ENCODE measurements around the gene MCF2L.
A peak's percentile ranks its signal among the peaks of the same experiment; 100 is the strongest.

The MCF2L gene

DNA sequence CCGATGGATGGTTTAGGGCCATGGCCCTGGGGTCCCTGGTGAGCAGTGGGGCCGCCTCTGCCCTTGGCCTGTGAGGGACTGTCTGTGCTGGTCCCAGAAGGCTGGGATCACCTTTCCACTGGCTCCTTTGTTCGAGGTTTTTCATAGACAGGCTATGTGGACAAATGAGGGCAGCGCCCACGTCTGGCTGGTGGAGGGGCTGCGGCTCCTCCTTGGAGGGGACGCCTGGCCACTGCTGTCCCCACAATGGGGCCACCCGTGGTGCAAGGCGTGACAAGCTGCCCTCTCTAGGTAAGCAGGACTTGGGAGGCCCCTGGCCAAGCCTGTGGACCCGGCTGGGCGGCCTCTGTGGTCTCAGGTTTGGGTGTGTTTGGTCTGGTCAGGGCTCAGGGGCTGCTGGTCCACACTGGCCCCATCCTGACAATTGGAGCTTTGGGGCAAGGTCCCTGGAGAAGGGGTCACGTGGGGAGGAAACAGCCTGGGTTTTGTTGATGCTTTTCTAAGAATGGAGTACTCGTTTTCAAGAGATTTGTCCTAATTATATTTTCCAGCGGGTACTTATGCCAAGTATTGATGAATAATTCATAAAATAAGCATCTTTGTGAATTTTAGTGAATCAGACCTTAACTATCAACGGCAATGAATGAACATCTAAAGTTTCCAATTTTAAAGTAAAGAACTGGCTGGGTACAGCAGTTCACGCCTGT lies 33.3 kb downstream of the MCF2L start:
- H3K4me3 Mint-ChIP-seq: no peak overlapping the region
- H3K4me1 Mint-ChIP-seq (ENCODE audit: low read depth): peaks cover 21% of the 10 kb centered on the region
- peaks cover 3% of the 10 kb centered on the region for H3K36me3 Mint-ChIP-seq
- peaks cover 1% of the 10 kb centered on the region for H3K27me3 Mint-ChIP-seq
- H3K9me3 Mint-ChIP-seq (ENCODE audit: low read depth): no peaks in the 10 kb centered on the region
- no peak overlapping the region for H3K27ac Mint-ChIP-seq

DNA sequence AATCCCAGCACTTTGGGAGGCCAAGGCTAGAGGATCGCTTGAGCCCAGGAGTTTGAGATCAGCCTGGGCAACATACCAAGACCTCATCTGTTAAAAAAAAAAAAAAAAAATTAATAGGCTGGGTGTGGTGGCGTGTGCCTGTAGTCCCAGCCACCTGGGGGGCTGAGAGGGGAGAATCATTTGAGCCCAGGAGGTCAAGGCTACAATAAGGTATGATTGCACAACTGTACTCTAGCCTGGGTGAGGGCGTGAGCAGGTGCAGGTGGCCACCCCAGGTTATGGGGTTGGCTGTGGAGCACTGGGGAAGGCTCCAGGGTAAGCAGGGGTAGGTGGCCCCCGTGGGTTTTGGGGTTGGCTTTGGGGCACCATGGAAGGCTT lies 33.9 kb downstream of the MCF2L start:
- Mint-ChIP-seq H3K36me3 (peaks cover 3% of the 10 kb centered on the region), H3K4me3 (no peak overlapping the region), H3K9me3 (ENCODE audit: low read depth) (no peaks in the 10 kb centered on the region), H3K27ac (no peak overlapping the region), H3K4me1 (ENCODE audit: low read depth) (peaks cover 21% of the 10 kb centered on the region), H3K27me3 (peaks cover 1% of the 10 kb centered on the region)

DNA sequence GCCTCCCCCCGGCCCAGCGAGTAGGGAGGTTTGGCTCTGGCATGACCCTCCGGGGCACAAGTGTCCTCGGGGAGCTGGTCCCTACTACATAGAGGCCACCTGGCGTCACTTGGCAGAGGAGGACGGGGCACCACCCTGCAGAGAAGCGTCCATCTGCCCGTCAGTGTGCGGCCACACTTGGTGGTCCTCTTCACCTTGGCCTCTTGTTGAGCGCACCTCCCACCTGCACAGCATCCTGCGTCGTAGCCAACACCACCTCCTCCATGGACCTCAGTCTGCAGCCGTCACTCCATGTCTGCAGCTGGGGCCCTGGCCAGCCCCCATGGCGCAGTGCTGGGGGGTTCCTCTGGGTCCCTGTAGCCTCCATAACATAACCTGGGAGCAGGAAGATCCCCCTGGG lies 35.1 kb downstream of the MCF2L start:
- Mint-ChIP-seq H3K9me3 (ENCODE audit: low read depth) (no peaks in the 10 kb centered on the region), H3K36me3 (peaks cover 3% of the 10 kb centered on the region), H3K27ac (no peak overlapping the region), H3K4me3 (no peak overlapping the region), H3K27me3 (peaks cover 1% of the 10 kb centered on the region), H3K4me1 (ENCODE audit: low read depth) (peaks cover 21% of the 10 kb centered on the region)

DNA sequence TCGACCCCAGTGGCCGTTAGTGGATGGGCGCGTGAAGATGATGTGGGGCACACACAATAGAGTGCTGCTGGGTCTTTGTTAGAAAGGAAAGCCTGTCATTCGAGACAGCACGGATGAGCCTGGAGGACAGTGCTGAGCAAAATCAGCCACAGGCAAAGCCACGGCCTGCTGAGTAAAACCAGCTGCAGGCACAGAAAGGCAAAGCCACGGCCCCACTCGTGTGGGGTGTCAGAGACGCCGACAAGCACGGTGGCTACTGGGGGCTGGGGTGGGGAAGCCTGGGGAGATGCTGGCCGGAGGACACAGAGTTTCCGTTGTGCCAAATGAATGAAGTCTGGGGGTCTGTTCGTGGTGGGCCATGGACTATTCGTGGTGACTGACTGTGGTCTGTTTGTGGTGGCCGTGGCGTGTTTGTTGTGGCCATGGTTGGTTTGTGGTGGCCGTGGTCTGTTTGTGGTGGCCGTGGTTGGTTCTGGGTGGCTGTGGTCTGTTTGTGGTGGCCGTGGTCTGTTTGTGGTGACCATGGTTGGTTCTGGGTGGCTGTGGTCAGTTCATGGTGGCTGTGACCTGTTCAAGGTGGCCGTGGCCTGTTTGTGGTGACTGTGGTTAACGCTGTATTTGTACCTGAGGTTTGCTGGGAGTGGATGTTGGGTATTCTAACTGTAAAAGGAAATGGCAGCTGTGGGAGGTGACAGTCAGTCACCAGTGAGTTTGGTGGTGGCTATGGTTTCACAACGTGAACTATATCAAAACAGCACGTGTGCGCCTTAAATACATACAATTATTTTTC lies 36.3 kb downstream of the MCF2L start:
- peaks cover 3% of the 10 kb centered on the region for H3K36me3 Mint-ChIP-seq
- H3K27me3 Mint-ChIP-seq: no peaks in the 10 kb centered on the region
- H3K27ac Mint-ChIP-seq: peak overlapping the region; percentile 91
- peak overlapping the region; percentile 49 for H3K4me3 Mint-ChIP-seq
- H3K4me1 Mint-ChIP-seq (ENCODE audit: low read depth): peaks cover 20% of the 10 kb centered on the region
- no peaks in the 10 kb centered on the region for H3K9me3 Mint-ChIP-seq (ENCODE audit: low read depth)

DNA sequence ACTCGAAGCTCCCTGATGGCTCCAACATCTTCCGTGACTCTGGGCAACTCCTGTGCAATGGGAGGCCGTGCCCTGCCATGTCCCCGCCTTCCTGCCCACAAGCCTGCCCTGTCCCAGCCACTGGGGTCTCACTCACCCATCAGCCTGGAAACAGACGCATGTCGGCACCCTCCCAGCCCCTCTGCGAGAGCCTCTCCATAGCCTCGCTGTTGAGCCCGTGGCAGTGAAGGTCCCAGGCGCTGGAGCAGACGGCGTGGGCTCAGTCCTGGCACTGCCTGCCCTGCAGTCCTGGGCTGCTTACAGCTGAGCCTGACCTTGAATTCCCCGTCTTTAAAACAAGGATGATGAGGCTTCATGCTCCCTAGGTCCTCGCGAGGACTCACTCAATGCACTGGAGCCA lies 37.0 kb downstream of the MCF2L start:
- H3K27me3 Mint-ChIP-seq: no peaks in the 10 kb centered on the region
- H3K4me1 Mint-ChIP-seq (ENCODE audit: low read depth): peaks cover 14% of the 10 kb centered on the region
- H3K27ac Mint-ChIP-seq: no peak overlapping the region
- H3K9me3 Mint-ChIP-seq (ENCODE audit: low read depth): no peaks in the 10 kb centered on the region
- H3K4me3 Mint-ChIP-seq: no peak overlapping the region
- peaks cover 3% of the 10 kb centered on the region for H3K36me3 Mint-ChIP-seq

DNA sequence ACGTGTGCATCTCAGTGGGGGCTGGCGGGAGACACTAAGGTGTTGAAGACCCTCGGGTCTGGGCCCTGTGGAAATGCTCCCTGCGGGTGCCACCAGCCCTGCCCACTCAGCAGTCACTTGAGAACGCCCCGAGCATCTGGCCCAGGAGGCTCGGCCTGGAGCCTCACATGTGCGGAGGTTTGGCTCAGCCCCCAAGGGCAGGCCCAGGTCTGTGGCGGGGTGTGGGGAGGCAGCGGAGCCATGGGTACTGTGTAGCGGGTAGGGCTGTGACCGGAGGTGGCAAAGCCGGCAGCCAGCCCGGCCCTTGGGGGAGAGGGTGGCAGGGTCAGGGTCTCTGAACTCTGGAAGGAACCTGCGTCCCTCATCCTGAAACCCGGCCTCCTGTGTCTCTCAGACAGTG lies 37.6 kb downstream of the MCF2L start:
- no peak overlapping the region for H3K27ac Mint-ChIP-seq
- H3K4me3 Mint-ChIP-seq: peak overlapping the region; percentile 32
- peaks cover 5% of the 10 kb centered on the region for H3K36me3 Mint-ChIP-seq
- H3K9me3 Mint-ChIP-seq (ENCODE audit: low read depth): no peaks in the 10 kb centered on the region
- H3K4me1 Mint-ChIP-seq (ENCODE audit: low read depth): peaks cover 18% of the 10 kb centered on the region
- H3K27me3 Mint-ChIP-seq: no peaks in the 10 kb centered on the region

DNA sequence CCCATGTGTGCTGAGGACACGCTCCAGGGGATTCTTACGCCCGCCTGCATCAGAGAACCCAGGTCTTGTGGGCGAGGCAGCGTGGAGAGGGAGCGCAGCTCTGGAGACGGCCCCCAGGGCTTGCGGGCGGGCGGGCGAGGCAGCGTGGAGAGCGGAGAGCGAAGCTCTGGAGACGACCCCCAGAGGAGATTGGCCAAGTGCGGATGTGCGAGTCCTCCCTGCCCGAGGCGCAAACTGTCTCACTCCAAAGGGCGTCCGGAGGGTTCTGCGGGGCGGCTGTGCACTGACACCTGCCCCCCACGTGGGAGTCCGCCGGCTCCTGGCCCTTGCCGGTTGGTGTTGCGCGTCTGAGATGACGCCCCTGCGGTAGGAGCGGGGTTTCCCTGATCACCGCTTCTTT lies 39.8 kb downstream of the MCF2L start:
- H3K4me1 Mint-ChIP-seq (ENCODE audit: low read depth): peaks cover 18% of the 10 kb centered on the region
- H3K9me3 Mint-ChIP-seq (ENCODE audit: low read depth): no peaks in the 10 kb centered on the region
- H3K36me3 Mint-ChIP-seq: peaks cover 5% of the 10 kb centered on the region
- no peak overlapping the region for H3K27ac Mint-ChIP-seq
- no peak overlapping the region for H3K4me3 Mint-ChIP-seq
- no peaks in the 10 kb centered on the region for H3K27me3 Mint-ChIP-seq

DNA sequence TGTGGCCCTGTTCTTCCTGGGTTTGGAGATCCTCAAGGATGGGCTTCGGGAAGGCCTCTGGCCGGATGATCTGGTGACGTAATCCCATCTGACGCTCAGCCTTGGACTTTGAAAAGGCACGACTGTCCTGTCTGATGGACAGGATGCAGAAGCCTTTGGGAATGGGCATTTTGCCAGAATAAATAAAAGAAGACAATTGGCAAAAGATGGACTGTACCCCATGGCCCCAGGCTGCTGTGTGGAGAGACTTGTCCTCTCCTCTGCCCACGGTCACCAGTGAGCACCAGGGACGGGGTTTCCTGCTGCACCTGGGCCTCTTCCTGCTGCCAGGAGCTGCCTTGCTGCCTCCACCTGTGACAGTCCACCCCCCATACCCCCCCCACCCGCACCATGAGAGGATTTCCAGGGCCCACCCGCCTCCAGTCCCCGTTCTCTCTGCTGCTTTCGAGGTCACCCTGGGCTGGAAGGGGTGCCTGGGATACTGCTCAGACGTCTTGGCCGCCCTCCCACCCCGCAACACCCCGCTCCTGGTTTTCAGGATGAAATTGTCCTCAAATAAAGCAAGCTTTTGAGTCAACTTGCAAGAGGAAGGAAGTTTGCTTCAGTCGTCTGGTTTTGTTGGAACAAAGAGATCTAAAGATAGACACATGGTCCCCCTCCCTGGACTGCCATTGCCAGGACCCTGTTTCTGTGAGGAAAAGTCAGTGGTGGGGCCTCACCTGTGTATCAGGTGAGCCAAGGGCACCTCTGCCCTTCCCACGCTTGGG lies 40.9 kb downstream of the MCF2L start:
- H3K36me3 Mint-ChIP-seq: peaks cover 5% of the 10 kb centered on the region

DNA sequence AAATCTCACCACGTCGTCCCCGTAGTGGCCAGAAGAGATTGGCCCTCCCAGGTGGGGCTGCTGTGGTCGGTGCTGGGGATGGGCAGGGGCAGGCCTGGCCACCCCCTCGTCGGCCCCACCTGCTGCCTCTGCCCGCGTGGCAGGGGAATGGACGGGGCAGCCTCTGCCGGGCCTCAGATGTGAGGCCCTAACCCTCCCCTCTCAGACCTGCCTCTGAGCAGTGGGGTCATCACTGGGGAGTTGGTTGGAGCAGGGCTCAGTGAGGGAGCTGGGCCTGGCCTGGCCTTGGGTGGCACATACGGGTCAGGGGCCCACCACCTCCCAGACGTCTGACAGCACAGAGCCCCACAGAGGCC lies 41.5 kb downstream of the MCF2L start:
- Mint-ChIP-seq H3K36me3 (peaks cover 4% of the 10 kb centered on the region), H3K27ac (no peak overlapping the region), H3K4me3 (no peak overlapping the region), H3K9me3 (ENCODE audit: low read depth) (no peaks in the 10 kb centered on the region), H3K27me3 (no peaks in the 10 kb centered on the region), H3K4me1 (ENCODE audit: low read depth) (peaks cover 14% of the 10 kb centered on the region)

More for the DNA sequence above, 40.9 kb downstream of the MCF2L start:
- Mint-ChIP-seq H3K4me3 (no peak overlapping the region), H3K27me3 (no peaks in the 10 kb centered on the region), H3K27ac (no peak overlapping the region), H3K9me3 (ENCODE audit: low read depth) (no peaks in the 10 kb centered on the region), H3K4me1 (ENCODE audit: low read depth) (peaks cover 16% of the 10 kb centered on the region)

DNA sequence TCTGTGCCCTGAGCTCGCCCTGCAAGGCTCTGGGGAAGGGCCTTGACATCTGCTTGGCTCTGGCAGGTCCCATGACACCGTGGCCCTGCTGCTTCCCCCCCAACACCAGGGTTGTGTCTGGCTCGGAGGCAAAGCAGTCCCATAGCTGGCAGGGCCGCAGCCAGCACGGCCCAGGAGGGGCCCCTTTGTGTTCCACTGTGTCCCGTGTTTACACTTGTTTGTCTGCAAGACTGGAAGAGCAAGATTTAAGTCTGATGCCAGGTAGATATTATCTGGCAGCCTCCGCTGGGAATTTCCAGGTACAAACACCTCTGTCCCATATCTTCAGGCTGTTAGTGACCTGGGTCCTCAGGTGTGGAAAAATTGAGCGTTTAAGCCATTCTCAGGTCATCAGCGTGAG lies 44.3 kb downstream of the MCF2L start:
- Mint-ChIP-seq H3K4me3 (no peak overlapping the region), H3K36me3 (peaks cover 2% of the 10 kb centered on the region), H3K27ac (no peak overlapping the region), H3K27me3 (no peaks in the 10 kb centered on the region), H3K9me3 (ENCODE audit: low read depth) (no peaks in the 10 kb centered on the region), H3K4me1 (ENCODE audit: low read depth) (peaks cover 6% of the 10 kb centered on the region)

DNA sequence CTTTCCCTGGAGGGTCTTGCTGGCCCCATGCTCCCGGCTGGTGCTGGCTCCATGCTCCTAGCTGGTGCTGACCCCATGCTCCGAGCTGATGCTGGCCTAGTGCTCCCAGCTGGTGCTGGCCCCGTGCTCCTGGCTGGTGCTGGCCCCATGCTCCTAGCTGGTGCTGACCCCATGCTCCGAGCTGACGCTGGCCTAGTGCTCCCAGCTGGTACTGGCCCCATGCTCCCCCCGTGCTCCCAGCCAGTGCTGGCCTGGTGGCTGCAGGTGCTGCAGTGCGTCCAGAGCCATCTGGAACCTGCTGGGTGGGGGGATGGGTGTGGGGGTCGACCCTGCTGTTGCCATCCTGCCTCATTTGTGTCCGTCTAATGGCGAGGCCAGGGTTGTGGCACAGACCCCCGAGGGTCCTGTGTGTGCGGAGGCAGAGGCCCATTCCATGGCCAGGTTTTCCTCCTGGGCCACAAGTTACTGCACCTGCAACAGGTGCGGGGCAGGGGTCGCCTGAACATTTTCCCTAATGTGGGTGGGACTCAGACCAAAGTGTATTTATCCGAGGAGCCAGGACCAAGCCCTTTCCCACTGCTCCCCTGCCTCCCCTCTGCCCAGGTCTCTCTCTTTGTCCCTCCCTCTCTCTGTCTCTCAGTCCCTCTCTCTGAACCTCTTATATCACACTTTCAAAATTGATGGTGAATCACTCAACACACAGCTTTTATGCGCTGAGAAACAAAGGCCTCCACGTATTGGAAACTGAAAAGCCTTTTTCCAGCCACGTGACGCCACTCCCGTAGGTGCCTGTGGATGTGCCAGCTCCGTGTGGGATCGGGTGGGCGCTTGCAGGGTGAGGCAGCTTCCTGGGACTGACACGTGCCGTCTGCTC lies 45.1 kb downstream of the MCF2L start:
- H3K36me3 Mint-ChIP-seq: peaks cover 2% of the 10 kb centered on the region
- no peaks in the 10 kb centered on the region for H3K27me3 Mint-ChIP-seq
- H3K4me3 Mint-ChIP-seq: no peak overlapping the region
- H3K9me3 Mint-ChIP-seq (ENCODE audit: low read depth): no peaks in the 10 kb centered on the region
- no peak overlapping the region for H3K27ac Mint-ChIP-seq
- peaks cover 6% of the 10 kb centered on the region for H3K4me1 Mint-ChIP-seq (ENCODE audit: low read depth)

DNA sequence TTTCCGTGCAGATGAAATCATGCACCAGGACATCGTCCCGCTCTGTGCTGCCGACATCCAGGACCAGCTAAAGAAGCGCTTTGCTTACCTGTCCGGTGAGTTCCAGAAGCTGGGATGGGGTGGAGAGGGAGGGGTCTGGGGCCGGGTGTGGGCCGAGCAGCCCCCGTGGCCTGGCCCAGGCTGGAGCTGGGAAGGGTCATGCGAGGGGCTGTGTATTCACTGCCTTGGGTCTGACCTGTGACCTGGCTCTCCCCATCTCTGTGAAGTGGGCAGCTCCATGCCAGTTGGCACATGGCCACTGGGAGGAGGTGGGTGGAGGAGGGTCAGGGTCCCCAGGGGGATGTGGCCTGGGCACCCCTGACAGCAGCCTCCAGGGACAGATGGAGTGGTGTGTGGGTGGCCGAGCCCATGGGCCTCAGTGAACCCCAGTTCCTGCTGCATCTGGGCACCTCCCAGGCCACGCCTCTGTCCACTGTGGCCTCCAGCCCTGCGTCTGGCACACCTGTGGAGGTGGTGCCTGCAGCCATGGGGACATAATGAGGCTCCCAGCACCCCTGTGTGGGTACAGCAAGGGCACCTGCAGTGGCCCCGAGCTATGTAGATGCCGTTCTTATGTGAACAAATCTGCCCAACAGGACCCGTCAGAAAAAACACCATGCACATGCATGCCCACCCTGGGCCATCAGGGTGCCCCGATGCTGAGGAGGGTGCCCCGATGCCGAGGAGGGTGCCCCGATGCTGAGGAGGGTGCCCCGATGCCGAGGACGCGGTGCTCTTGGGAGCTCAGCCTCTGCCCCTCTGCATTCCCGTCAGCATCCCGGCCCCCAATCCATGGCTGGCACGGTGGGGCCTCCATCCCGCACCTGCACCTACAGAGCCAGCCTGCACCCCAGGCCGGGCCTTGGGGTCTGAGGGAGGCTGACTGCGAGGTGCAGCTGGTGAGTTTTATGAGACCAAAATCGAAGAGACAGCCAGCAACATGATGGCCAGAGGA lies 46.0 kb downstream of the MCF2L start:
- peaks cover 5% of the 10 kb centered on the region for H3K4me1 Mint-ChIP-seq (ENCODE audit: low read depth)
- H3K4me3 Mint-ChIP-seq: no peak overlapping the region
- H3K27me3 Mint-ChIP-seq: no peaks in the 10 kb centered on the region
- H3K27ac Mint-ChIP-seq: no peak overlapping the region
- H3K9me3 Mint-ChIP-seq (ENCODE audit: low read depth): no peaks in the 10 kb centered on the region
- H3K36me3 Mint-ChIP-seq: peaks cover 2% of the 10 kb centered on the region

DNA sequence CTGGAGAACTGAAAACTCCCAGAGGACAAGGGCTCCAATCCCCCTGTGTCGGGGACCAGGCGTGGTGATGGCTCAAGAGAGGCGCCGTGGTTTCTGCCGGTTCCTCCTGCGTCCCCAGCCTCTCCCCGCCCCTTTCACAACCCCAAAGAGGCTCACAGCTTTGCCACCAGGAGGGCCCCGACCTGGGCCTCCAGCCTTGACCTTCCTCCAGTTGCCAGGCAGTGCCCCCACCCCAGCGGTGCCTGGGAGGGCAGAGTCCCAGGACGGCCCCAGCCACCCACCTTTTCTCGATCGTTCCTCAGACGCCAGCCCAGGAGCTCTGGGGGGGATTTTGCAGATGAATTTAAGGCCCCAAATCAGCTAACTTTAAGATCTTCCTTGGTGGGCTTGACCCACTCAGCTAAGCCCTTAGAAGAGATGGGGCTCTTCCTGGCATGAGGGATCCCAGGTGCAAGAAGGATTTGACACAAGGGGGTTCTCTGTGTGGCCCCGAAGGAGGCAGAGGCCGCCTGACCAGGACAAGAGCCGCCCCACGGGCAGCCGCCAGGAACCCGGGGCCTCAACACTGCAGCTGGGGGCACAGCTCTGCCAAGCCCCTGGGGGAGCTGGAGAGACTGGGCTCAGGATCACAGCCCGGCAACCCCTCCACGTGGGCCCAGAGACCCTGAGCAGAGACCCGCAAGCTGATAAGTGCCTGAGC lies 47.0 kb downstream of the MCF2L start:
- Mint-ChIP-seq H3K27me3 (no peaks in the 10 kb centered on the region), H3K9me3 (ENCODE audit: low read depth) (no peaks in the 10 kb centered on the region), H3K36me3 (peaks cover 2% of the 10 kb centered on the region), H3K27ac (no peak overlapping the region), H3K4me3 (no peak overlapping the region), H3K4me1 (ENCODE audit: low read depth) (peaks cover 8% of the 10 kb centered on the region)
